Measurements from ENCODE around the gene SLC16A7.

- TF ChIP-seq POLR2A (IDR thresholded peaks at IDR 0.05; ENCODE audit: low read depth, low read length) (no peak), POLR2AphosphoS5 (IDR thresholded peaks at IDR 0.05; ENCODE audit: low read depth, low read length) (no peak)
Observed at GRCh38 chr12:59699421-59700152, 103.8 kb downstream of the SLC16A7 start.

All from GM12892 (cell line).